22Rv1 (cell line): ENCODE data around the gene NEMP1.

ENCODE experiments used
- H3K27ac ChIP-seq: fragments of 450-650 bp; 2 replicates; pipeline ENCODE4 v1.5.1; 2017
- CTCF ChIP-seq: fragments of 450-650 bp; IDR thresholded peaks from 2 replicates; pipeline ENCODE4 v1.5.1; 2017; ENCODE audit warnings: mild to moderate bottlenecking
- ZFX ChIP-seq: fragments of 450-650 bp; IDR thresholded peaks from 2 replicates; pipeline ENCODE4 v1.6.1; 2017; ENCODE audit warnings: antibody characterized with exemption, borderline replicate concordance

NEMP1 gene

GRCh38 chr12:57010627-57011247, 67.9 kb downstream of the NEMP1 start:
- H3K27ac ChIP-seq: no peak overlapping the region
- no peak for TF ChIP-seq CTCF
- TF ChIP-seq ZFX: no peak

- no peak overlapping the region for H3K27ac ChIP-seq
- TF ChIP-seq ZFX (no peak), CTCF (no peak)
These were observed 68.5 kb downstream of the NEMP1 start for GRCh38 chr12:57009949-57010626.

- no peak for TF ChIP-seq ZFX
- peak; percentile 89 for TF ChIP-seq CTCF
- peak overlapping the region; percentile 25; the same call in 1 of the 2 replicates for H3K27ac ChIP-seq
These were observed 70.4 kb downstream of the NEMP1 start for GRCh38 chr12:57008178-57008577.

- TF ChIP-seq ZFX: no peak
- no peak; the same call in none of the 2 replicates for TF ChIP-seq CTCF
- H3K27ac ChIP-seq: no peak overlapping the region; the same call in 1 of the 2 replicates
These were observed 71.6 kb downstream of the NEMP1 start for GRCh38 chr12:57006809-57007475.

- H3K27ac ChIP-seq: peak within 1 kb of the TSS; percentile 45
These were observed 72.4 kb downstream of the NEMP1 start, which contains the start of gene ZBTB39 for GRCh38 chr12:57005980-57006808. TSS of gene ZBTB39 (minus strand) at chr12:57006546. CDS start at chr12:57004917, 1,629 bp downstream.

More at GRCh38 chr12:57005980-57006808, 72.4 kb downstream of the NEMP1 start, which contains the start of gene ZBTB39:
- peak; percentile 100 for TF ChIP-seq CTCF
- TF ChIP-seq ZFX: no peak
